Activated naive CD4-positive, alpha-beta T cell (primary cell): Measurements from ENCODE around the gene CTTNBP2NL.
"Not testable (repeated sequence)": the region's sequence is repeated elsewhere in the genome, so short reads cannot be mapped to it uniquely, and the experiment has no call there.

Source experiments
- DNase-seq, 4 experiments: peaks; one replicate each; lab custom pipeline; 2025; lab: John Stamatoyannopoulos, UW

CTTNBP2NL gene

GRCh38 chr1:112423666-112424065 is 27.7 kb downstream of the CTTNBP2NL start:
- not testable (repeated sequence) for DNase-seq

GRCh38 chr1:112429749-112430148 is 33.7 kb downstream of the CTTNBP2NL start:
- DNase-seq: no peak

GRCh38 chr1:112431038-112431437 is 35.0 kb downstream of the CTTNBP2NL start:
- no peak for DNase-seq

DNA sequence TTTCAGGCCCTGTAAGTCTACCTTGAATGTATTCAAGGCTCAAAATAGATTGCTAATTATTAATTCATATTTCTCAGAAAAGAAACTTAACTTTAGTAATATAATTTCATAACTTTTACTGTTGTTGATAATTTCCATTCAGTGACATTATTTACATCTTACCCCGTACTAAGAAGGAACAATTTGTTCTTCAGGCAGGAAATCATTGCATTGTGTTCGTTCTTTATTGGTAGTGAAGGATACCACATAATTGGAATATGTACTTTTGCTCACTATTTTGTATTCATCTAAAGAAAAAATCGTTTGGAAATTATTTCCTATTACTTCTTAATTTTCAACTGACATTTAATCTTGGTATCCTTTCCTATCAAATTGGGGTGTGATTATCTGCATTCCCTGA is 39.4 kb downstream of the CTTNBP2NL start:
- no peak for DNase-seq

- no peak for DNase-seq
Observed at GRCh38 chr1:112436384-112437156, 40.6 kb downstream of the CTTNBP2NL start.

GRCh38 chr1:112438156-112438555 is 42.1 kb downstream of the CTTNBP2NL start:
- DNase-seq: not testable (repeated sequence)

- DNase-seq: no peak
Observed at GRCh38 chr1:112439592-112439991, 43.6 kb downstream of the CTTNBP2NL start.

DNA sequence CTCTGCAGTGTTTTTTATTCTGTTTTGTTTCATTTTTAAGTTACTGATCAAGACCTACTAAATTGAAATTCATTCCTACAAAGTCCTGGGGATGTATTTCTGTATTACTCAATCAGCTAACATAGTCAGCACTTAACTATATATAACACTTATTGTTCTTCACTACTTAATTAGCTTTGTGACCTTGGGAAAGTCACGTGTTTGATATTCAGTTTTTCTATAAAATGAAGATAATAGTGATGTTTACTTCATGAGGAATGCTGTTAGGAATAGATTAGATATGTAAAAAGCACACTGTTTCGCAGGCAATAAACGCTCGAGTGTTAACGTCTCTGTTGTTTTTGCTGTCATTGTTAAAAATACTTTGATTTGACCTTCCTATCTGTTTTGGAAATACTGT is 44.6 kb downstream of the CTTNBP2NL start:
- DNase-seq: no peak

GRCh38 chr1:112444269-112444668 is 48.3 kb downstream of the CTTNBP2NL start:
- DNase-seq: no peak

GRCh38 chr1:112445596-112445995 is 49.6 kb downstream of the CTTNBP2NL start:
- no peak for DNase-seq

GRCh38 chr1:112446411-112446810 is 50.4 kb downstream of the CTTNBP2NL start:
- no peak for DNase-seq

DNA sequence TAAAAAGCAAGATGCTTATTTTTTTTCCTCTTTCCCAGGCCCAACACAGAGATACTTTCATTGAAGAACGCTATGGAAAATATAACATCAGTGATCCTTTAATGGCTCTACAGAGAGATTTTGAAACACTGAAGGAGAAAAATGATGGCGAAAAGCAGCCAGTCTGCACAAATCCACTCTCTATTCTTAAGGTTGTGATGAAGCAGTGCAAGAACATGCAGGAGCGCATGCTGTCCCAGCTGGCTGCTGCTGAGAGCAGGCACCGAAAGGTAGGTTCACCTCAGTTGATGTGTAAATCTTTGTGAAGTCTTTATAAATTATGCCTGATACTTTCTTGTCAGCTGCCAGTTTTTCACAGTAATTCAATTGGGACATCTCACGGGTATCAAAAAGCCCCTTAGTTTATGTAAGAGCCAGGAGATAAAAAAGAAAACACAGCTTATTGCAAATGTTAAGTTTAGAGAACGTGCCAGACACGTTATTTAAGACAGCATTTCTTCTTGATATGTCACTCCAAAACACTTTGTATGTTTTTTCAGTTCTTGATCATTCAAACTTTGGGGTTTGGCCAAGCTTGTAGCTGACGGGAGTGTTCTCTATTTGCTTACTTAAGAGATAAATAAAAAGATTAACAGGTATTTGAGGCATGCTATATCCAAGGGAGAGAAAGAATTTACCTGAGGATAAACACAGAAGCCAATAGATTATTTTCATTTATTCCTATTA is 53.1 kb downstream of the CTTNBP2NL start:
- no peak for DNase-seq

GRCh38 chr1:112449630-112449983 is 53.6 kb downstream of the CTTNBP2NL start:
- no peak for DNase-seq

GRCh38 chr1:112450773-112451172 is 54.8 kb downstream of the CTTNBP2NL start:
- DNase-seq: no peak

GRCh38 chr1:112451301-112451700 is 55.3 kb downstream of the CTTNBP2NL start:
- DNase-seq: not testable (repeated sequence)

- DNase-seq: no peak
Observed at GRCh38 chr1:112453876-112454275, 57.9 kb downstream of the CTTNBP2NL start.

DNA sequence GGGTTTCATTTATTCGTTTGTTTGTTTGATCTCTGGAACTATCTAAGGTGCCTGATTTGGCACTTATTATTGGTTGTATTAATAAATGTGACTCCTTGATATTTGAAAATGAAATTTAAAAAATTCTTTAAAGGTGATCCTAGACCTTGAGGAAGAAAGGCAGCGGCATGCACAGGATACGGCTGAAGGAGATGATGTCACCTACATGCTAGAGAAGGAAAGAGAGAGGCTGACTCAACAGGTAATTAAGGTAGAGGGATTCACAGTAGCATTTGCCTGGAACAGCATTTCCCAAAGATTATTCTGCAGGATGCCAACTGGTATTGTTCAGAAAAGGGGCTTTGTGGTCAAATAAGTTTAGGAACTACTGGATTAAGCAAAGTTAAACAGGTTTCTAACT is 58.3 kb downstream of the CTTNBP2NL start:
- no peak for DNase-seq

DNA sequence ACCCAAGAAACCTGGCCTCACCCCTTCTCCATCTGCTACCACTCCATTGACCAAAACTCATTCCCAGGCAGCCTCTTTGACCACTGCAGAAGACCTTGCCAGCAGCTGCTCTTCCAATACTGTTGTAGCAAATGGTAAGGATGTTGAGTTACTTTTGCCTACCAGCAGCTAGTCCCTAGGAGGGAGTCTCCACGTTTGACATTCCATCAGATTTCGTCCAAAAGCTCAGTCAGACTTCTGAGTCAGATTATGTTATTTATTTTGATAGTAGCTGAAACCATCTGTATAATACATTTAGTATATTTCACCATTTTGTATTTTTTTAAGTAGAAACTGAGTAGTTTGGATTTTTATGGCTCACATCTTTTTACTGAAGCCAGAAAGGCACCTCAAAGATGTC is 61.2 kb downstream of the CTTNBP2NL start:
- no peak for DNase-seq

- DNase-seq: no peak
Observed at GRCh38 chr1:112457955-112458354, 61.9 kb downstream of the CTTNBP2NL start.

DNA sequence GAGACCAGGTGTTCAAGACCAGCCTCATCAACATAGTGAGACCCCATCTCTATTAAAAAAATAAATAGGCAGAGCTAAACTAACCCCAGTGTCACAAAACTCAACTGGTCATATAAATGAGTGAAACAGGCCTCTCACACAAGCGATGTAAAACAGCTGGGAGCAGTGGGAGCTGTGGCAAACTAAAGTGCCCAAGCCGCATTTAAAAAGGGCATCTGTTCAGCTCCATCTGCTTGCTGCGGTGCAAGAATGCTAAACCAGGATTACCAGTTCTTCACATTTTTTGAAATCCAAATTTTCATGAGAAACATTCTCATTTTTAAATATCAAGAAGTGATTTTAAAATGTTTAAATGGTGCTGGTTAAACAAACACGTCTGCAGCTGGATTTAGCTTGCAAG is 62.7 kb downstream of the CTTNBP2NL start:
- DNase-seq: no peak

DNA sequence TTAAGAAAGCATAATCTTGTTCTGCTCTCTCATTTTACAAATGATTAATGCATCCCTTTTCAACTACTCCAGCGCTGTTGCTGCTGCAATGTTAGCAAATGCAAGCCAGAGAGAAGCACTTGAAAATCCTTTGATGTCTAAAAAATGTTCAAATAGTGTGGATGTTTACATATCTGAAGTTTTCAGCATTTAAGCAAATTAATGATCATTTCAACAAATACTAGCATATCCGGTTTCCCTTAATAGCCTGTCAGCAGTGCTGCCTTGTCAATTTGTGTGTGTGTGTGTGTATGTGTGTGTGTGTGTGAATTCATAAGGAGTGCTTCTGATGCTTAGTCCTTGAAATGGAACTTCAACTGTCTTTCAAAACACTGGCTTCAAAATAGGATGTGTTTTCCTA is 64.6 kb downstream of the CTTNBP2NL start:
- DNase-seq: no peak

GRCh38 chr1:112461200-112461871 is 65.3 kb downstream of the CTTNBP2NL start:
- DNase-seq: no peak

DNA sequence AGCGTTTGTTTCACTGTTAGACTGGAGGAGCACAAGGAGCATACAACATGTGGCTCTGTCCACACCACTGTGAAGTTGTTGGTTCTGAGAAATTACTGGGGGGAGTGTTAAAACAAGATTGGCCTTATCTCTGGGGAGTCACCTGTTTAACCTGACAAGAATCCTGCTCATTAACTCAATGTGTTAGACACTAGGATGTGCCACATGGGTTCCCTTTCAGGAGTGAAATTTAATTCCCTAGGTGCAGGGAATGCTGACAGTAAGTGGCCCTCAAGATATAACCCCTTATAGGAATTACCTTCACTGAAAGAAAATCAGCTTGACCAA is 66.9 kb downstream of the CTTNBP2NL start:
- DNase-seq: no peak
